ENCODE data around the gene PAF1. TPM values are rescaled to one million over a fixed set of nuclear protein-coding genes. Genes with fewer than 3 reads are reported as not detected.

PAF1 gene
- 55.2 and 61.9 TPM in 2 replicates for total RNA-seq

DNA sequence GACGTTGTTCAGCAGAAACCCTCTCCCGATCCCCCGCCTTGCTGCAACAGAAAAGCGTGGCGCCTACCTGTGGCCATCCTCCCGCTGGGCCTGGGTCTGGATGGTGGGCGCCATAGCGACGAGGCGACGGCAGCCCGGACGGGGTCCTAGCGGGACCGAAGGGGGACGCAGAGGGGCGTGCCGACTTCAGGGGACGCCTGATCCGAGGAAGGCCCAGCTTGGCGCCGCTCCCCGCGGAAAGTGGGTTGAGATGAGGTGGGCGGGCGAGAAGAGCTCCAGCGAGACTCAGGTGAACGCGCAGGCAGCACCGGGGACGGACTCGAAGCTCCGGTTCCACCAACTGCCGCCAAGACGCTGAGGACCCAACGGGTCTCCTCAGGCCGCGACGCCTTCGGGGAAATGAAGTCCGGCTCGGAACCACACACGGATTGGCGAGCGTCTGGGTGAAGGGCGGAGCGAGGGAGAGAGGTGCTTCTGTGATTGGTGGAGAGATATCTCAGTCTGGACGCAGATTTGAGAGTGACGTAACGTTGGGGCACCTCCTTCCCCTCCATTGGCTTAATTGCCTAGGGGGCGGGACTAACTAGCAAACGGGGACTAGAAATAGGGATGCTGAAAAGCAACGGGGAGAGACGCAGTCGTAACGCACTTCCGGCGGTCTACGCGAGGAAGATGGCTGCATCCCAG lies at the start of gene PAF1, which contains the start of gene MED29:
TSS of gene PAF1 (minus strand) at position 356 of the 687 bp plus-strand sequence. CDS start at position 114, 242 bp downstream.
TSS of gene MED29 (plus strand) at position 628 of the 687 bp plus-strand sequence. CDS start at position 673, 45 bp downstream.

DNA sequence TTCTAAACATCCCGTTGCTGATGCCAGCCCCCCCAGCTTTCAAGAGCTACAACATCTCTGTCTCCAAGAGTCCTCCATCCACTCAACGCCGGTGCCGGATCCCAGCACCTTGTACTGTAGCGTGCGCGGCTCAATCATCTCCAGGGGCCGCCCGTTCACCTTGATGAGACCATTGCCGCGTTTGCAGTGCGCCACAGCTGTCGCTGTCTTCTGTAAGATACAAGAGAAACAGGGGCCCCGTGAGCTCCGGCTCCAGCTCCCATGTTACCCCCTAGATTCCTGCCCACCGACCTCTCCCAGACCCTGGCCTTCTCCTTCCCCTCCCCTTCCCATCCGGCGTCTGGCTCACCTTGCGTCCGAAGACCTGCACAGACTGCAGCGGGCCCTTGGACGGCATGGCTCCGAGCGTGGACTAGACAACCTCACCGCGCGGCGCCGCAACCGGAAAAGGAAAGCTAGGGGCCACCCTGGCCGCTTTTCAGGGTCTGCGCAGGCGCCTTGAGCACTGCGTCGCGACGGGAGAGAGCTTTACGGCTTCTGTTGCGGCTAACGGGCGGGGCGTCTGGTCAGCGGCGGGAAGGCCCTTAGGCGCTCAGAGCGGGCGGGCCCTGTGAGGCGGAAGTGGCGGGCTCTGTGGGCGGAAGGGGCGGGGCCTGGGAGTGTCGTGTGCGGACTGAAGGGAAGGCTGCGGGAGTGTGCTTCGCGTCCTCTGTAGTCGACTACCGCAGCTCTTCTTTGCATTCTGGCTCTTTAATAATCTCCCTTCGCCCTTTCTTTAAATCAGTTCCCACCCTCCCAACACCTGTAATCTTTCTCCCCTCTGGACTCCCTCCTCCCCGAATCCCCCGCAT lies 44.8 kb upstream of the PAF1 start, which contains the start of gene RPS16:
TSS of gene RPS16 (minus strand) at position 451 of the 851 bp plus-strand sequence. CDS start at position 397, 54 bp downstream.

DNA sequence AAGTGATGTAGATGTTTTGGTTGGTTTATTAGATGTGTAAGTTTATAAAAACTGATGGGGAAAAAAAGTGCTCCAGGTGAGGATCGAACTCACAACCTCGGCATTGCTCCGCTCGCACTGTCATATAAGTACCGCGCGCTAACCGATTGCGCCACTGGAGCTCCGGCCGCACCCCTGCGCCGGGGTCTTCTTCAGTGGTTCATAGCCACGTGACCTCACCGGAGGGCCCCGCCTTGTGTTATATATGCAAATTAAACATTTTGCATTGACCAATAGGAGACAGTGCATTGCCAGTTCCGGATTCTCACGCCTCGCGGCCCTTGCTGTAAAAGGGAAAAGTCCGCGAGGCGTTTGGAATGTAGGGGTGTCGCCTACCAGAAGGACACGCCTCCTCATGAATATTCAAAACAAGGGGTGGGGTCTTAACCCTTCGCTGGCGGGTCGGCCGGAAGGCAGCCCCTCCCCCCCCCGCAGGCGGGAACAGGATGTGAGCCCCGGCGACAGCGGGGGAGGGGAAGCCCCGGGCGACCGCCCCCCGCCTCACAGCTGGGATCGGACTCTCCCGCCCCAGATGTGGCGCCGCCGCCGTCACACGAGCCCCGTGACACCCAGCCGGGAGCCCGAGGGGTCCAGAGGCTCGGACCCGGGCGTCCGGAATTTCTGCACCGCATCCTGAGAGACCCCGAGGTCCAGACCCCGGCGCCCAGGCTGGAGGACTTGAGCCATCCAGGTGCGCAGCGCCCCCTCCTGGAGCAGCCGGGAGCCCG lies 21.4 kb upstream of the PAF1 start, which contains the start of gene PLEKHG2:
TSS of gene PLEKHG2 (plus strand) at position 570 of the 767 bp plus-strand sequence. CDS start 1,418 bp downstream, outside the sequence.

GRCh38 chr19:39406656-39407409 lies 15.9 kb upstream of the PAF1 start, which contains the start of gene ZFP36:
Gene ZFP36, plus strand, starts transcription at chr19:39406847. Its CDS starts 58 bp downstream, at chr19:39406905.

GRCh38 chr19:39341719-39342604 lies 48.9 kb downstream of the PAF1 start, which contains the start of gene SAMD4B:
Gene SAMD4B, plus strand, starts transcription at chr19:39342421. Its CDS starts 14,473 bp downstream, at chr19:39356894.

Other genes with a start within 250 kb of the PAF1 start
- not detected in 2 replicates for gene NCCRP1, start 194.1 kb downstream of the PAF1 start, total RNA-seq
- not detected in 2 replicates for gene SYCN, start 186.8 kb downstream of the PAF1 start, total RNA-seq
- not detected in 2 replicates for gene IFNL3, start 146.1 kb downstream of the PAF1 start, total RNA-seq
- not detected in 2 replicates for gene IFNL4, start 142.2 kb downstream of the PAF1 start, total RNA-seq
- not detected in 2 replicates for gene IFNL2, start 122.7 kb downstream of the PAF1 start, total RNA-seq
- gene IFNL1, start 94.7 kb downstream of the PAF1 start, total RNA-seq, result not detected in 2 replicates
- 0.30 and 0.67 TPM in 2 replicates for gene LRFN1, start 70.2 kb downstream of the PAF1 start, total RNA-seq
- 1.0 and 2.7 TPM in 2 replicates for gene GMFG, start 55.1 kb downstream of the PAF1 start, total RNA-seq
- gene SAMD4B, start 48.7 kb downstream of the PAF1 start, total RNA-seq, result 55.0 and 58.2 TPM in 2 replicates
- gene MED29, start 272 bp upstream of the PAF1 start, total RNA-seq, result 26.4 and 34.3 TPM in 2 replicates
- 35.8 and 38.3 TPM in 2 replicates for gene ZFP36, start 15.7 kb upstream of the PAF1 start, total RNA-seq
- gene PLEKHG2, start 21.6 kb upstream of the PAF1 start, total RNA-seq, result 11.7 and 15.5 TPM in 2 replicates
- gene RPS16, start 44.8 kb upstream of the PAF1 start, total RNA-seq, result 1,802 and 2,514 TPM in 2 replicates
- 57.0 and 63.8 TPM in 2 replicates for gene SUPT5H, start 54.5 kb upstream of the PAF1 start, total RNA-seq
- 134 and 139 TPM in 2 replicates for gene TIMM50, start 89.7 kb upstream of the PAF1 start, total RNA-seq
- 0.67 and 1.3 TPM in 2 replicates for gene DLL3, start 107.8 kb upstream of the PAF1 start, total RNA-seq
- not detected in 2 replicates for gene SELENOV, start 124.0 kb upstream of the PAF1 start, total RNA-seq
- gene EID2B, start 141.7 kb upstream of the PAF1 start, total RNA-seq, result 3.4 and 3.9 TPM in 2 replicates
- gene EID2, start 149.1 kb upstream of the PAF1 start, total RNA-seq, result 13.1 and 13.4 TPM in 2 replicates
- not detected in 2 replicates for gene LGALS13, start 211.4 kb upstream of the PAF1 start, total RNA-seq